NCI-H460 (cell line): ENCODE data around the gene NEO1. TPM values are rescaled to one million over a fixed set of nuclear protein-coding genes. Genes with fewer than 3 reads are reported as not detected.

Source experiments
- DNase-seq: peaks from one replicate; pipeline ENCODE4 v3.0.0-alpha.2; 2016; ENCODE audit warnings: low read depth; ENCODE audit errors: extremely low read depth
- total RNA-seq: library from RNA; depleted of rRNA; stranded (reverse); fragments of >200 nt; shearing (Covaris generic); gene quantifications from 2 replicates; pipeline ENCODE4 v1.2.3, GENCODE V29; 2014

The NEO1 gene
- total RNA-seq, 1 experiment from 2014 or later: 8.2 TPM

- no peak for DNase-seq
These were observed 272.4 kb downstream of the NEO1 start for GRCh38 chr15:73324496-73325170.

- DNase-seq: no peak
These were observed 273.1 kb downstream of the NEO1 start for GRCh38 chr15:73325191-73325861.

- no peak for DNase-seq
These were observed 273.9 kb downstream of the NEO1 start for GRCh38 chr15:73326157-73326556.

GRCh38 chr15:73328149-73328820, 276.0 kb downstream of the NEO1 start:
- DNase-seq: no peak

- no peak for DNase-seq
These were observed 276.7 kb downstream of the NEO1 start for GRCh38 chr15:73328981-73329380.

GRCh38 chr15:73329501-73330200, 277.4 kb downstream of the NEO1 start:
- no peak for DNase-seq

DNA sequence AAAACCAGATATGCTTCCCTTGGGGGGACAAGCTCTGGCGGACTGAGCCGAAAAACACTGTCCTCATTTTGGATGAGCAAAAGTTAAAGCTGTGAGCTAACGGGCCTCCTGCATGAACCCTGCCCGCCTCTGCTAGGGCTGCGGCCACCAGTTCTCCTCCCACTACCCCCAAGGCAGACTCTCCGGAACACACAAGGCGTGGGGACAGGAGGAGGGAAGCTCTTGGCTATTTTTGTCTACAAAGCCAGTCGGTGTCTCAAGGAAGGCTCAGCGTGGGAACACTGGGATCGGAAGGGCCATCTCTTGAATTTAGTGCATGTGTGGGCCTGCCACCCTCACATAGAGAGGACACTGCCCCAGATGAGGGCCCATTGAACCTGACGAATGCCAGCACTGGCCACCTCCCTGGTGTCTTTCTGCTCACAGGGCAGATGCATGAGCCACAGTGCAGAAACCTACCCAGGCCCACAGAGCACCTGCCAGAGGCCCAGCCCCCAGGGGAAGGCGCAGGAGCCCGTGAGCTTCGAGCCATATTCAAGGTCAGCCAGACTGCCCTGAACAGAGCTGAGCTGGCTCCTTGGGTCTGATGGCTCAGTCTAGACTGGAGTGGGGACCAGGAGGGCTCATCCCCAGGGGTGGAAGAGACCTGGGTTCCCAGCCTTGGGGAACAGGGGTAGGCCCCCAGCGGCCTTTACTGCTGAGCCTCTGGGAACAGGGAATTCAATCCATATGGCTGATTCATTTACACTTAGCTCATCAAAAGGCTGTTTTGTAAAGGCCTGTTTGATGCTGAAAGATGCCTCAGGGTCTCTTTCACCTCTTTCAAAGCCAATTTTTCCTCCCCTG, 278.2 kb downstream of the NEO1 start:
- no peak for DNase-seq

DNA sequence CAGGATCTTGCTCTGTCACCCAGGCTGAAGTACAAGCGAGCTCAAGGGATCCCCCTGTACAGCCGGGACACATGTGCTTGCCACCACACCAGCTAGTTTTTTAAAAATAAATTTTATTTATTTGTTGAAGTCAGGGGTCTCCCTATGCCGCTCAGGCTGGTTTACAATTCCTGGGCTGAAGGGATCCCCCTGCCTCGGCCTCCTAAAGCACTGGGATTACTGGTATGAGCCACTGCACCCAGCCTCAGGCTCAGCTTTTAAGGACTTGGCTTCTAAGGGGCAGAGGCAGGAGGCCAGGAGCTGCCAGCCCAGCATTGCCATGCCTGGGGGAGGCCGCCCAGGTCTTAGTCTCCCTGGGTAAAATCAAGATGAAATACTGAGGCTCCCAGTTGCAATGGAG, 279.2 kb downstream of the NEO1 start:
- DNase-seq: no peak

DNA sequence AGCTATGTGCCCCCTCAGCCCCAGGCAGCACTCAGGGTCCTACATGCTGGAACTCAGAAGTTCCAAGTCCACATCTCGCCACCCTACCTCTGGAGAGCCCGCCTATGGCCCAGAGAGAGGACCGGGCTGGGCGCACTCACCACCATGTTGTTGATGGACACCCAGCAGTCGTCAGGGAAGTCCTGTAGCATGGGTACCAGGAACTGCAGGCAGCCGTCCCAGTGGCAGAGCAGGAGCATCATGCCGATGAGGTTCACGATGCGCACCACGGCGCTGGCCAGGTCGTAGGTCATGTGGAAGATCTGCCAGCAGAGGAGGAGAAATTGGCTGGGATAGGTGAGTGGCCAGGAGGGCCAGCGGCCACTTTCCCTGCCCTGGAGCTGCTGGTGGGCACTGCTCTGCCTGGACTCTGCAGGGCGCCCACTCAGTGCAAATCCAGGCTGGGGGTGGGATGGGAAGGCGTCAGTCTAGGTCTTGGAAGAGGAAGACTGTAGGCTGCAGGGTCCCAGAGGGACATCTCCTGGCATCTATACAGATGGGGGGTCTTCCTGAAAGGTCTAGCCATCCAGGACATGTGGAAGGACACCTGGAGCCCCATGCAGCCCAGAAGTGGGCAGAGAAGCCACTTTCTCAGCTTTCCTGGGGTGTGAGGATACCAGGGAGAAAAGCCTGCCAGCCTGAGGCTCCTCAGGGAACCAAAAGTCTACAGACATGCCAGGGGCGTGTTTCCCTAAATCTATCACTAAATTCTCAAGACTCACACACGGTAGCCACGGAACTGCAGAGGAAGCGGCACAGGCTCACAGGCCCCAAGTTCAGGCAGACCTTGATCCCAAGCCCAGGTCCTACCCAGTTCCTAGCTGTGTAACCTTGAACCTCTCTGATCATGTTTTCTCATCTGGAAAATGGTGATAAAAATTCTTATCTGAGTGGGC, 280.0 kb downstream of the NEO1 start:
- no peak for DNase-seq

DNA sequence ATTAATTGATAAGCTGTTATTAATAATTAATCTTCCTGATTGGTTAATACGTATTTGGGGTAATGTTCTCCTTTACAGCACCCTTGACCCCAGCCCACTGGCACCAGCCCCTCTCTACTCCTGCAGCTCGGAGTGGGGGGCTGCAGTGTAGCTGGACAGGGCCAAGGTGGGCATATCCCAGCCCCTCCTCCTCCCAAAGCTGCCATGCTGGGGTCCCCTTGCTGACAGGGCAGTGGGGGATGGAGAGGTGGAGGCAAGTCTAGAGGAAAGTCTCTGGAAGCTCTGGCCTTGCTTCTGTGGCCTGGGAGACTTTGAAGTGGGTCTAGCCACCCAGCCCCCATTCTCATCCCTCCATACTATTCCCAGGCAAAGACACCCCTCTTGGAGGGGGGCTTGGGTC, 280.7 kb downstream of the NEO1 start:
- DNase-seq: no peak

- DNase-seq: no peak
These were observed 281.8 kb downstream of the NEO1 start for GRCh38 chr15:73334086-73334485.

DNA sequence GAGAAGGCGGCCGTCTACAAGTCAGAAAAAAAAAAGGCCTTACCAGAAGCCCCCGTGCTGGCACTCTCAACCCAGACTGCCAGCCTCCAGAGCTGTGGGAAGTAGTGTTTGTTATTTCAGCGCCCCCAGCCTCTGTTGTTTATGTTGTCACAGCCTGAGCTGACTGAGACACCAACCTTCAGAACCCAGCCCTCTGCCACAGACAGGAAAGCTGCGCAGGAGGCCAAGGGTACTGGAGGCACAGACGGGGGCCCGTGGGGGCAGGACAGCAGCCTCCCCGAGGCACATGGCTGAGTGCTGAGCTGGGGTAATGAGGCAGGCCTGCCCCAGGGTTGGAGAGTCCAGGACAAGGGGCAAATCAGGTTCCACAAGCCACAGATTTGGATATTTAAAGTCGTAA, 282.8 kb downstream of the NEO1 start:
- no peak for DNase-seq

GRCh38 chr15:73335471-73335870, 283.2 kb downstream of the NEO1 start:
- DNase-seq: no peak

- DNase-seq: no peak
These were observed 284.5 kb downstream of the NEO1 start for GRCh38 chr15:73336756-73337155.

- DNase-seq: no peak
These were observed 284.9 kb downstream of the NEO1 start for GRCh38 chr15:73337187-73337586.

GRCh38 chr15:73338058-73338457, 285.8 kb downstream of the NEO1 start:
- DNase-seq: no peak

GRCh38 chr15:73338606-73339374, 286.5 kb downstream of the NEO1 start:
- DNase-seq: no peak

- no peak for DNase-seq
These were observed 288.4 kb downstream of the NEO1 start for GRCh38 chr15:73340502-73341192.
